ENCODE results near the gene ZNF576.

GRCh38 chr19:43584484-43584883 lies 11.9 kb upstream of the ZNF576 start:
- TF ChIP-seq POLR2A (IDR thresholded peaks at IDR 0.05) = no peak
- TF ChIP-seq, protein P1, sequence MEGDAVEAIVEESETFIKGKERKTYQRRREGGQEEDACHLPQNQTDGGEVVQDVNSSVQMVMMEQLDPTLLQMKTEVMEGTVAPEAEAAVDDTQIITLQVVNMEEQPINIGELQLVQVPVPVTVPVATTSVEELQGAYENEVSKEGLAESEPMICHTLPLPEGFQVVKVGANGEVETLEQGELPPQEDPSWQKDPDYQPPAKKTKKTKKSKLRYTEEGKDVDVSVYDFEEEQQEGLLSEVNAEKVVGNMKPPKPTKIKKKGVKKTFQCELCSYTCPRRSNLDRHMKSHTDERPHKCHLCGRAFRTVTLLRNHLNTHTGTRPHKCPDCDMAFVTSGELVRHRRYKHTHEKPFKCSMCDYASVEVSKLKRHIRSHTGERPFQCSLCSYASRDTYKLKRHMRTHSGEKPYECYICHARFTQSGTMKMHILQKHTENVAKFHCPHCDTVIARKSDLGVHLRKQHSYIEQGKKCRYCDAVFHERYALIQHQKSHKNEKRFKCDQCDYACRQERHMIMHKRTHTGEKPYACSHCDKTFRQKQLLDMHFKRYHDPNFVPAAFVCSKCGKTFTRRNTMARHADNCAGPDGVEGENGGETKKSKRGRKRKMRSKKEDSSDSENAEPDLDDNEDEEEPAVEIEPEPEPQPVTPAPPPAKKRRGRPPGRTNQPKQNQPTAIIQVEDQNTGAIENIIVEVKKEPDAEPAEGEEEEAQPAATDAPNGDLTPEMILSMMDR (IDR thresholded peaks at IDR 0.05) = no peak

All from esophagus squamous epithelium (tissue), 4 donors.